Measurements from ENCODE around the gene EXOSC7.

- TF ChIP-seq CTCF (IDR thresholded peaks at IDR 0.05; ENCODE audit: insufficient read depth, low read length, poor library complexity, severe bottlenecking) = no peak
- TF ChIP-seq EZH2phosphoT487 (conservative IDR thresholded peaks at IDR 0.05; ENCODE audit: low read length) = no peak
Observed at GRCh38 chr3:44926921-44927320, 49.1 kb upstream of the EXOSC7 start.

Measured in SU-DHL-6 (cell line).